Measurements from ENCODE around the gene LRRIQ3.

GRCh38 chr1:74246315-74246714, 48.3 kb upstream of the LRRIQ3 start:
- TF ChIP-seq CTCF (IDR thresholded peaks at IDR 0.05) (no peak), POLR2A (IDR thresholded peaks at IDR 0.05) (no peak)
